Mammary epithelial cell (primary cell): Measurements from ENCODE around the gene MS4A6E.

Experiments used
- EZH2 ChIP-seq: IDR thresholded peaks from 2 replicates; pipeline ENCODE4 v1.6.1; 2012; ENCODE audit warnings: low read length, inconsistent platforms, borderline replicate concordance
- TF ChIP-seq, protein P1 (sequence below), 2 donors: IDR thresholded peaks in 1 of 2; conservative IDR thresholded peaks in 1 of 2; 2 replicates each; pipeline ENCODE4 v1.5.1; 2011 to 2012; ENCODE audit warnings: inconsistent platforms in 2 of 2, low read length in 2 of 2, mild to moderate bottlenecking in 2 of 2, control low read depth in 1 of 2, low read depth in 1 of 2; ENCODE audit not compliant: insufficient read depth in 1 of 2; ENCODE audit errors: extremely low read depth in 1 of 2

DNA sequence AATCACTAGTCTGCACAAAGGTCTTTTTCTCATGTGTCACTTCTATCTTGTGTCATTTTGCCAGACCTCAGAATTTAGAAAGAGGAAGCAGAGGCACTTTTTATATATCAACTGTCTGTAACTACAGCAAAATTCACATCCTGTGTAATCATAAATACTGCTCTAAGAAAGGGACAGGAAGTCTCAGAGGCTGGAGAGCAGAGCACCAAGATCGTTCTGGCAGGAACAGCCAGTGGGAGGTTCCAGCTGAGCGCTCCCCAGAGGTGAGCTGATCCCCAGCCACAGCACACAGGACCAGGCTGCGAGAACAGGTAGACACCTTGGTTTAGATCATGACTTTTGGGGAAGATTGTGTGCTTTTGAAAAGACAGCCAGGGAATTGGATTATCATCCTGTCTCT lies 51.3 kb downstream of the MS4A6E start, which contains the start of gene MS4A7:
- no peak for TF ChIP-seq EZH2
- TF ChIP-seq, protein P1, sequence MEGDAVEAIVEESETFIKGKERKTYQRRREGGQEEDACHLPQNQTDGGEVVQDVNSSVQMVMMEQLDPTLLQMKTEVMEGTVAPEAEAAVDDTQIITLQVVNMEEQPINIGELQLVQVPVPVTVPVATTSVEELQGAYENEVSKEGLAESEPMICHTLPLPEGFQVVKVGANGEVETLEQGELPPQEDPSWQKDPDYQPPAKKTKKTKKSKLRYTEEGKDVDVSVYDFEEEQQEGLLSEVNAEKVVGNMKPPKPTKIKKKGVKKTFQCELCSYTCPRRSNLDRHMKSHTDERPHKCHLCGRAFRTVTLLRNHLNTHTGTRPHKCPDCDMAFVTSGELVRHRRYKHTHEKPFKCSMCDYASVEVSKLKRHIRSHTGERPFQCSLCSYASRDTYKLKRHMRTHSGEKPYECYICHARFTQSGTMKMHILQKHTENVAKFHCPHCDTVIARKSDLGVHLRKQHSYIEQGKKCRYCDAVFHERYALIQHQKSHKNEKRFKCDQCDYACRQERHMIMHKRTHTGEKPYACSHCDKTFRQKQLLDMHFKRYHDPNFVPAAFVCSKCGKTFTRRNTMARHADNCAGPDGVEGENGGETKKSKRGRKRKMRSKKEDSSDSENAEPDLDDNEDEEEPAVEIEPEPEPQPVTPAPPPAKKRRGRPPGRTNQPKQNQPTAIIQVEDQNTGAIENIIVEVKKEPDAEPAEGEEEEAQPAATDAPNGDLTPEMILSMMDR (conservative IDR thresholded peaks at IDR 0.05 in 1 of 2, IDR thresholded peaks at IDR 0.05 in 1 of 2; ENCODE audit: extremely low read depth in 1 of 2, insufficient read depth in 1 of 2, low read depth in 1 of 2, low read length in 2 of 2) = no peak
